GM18498 (cell line): Measurements from ENCODE around the gene CLIP1.
"Not testable (repeated sequence)": the region's sequence is repeated elsewhere in the genome, so short reads cannot be mapped to it uniquely, and the experiment has no call there.

ENCODE experiments used
- ATAC-seq: cut with Tn5 transposase; IDR thresholded peaks from one replicate; pipeline ENCODE4 v1.9.1; 2021; ENCODE audit warnings: mild to moderate bottlenecking, moderate library complexity; ENCODE audit not compliant: unreplicated experiment

CLIP1 gene

DNA sequence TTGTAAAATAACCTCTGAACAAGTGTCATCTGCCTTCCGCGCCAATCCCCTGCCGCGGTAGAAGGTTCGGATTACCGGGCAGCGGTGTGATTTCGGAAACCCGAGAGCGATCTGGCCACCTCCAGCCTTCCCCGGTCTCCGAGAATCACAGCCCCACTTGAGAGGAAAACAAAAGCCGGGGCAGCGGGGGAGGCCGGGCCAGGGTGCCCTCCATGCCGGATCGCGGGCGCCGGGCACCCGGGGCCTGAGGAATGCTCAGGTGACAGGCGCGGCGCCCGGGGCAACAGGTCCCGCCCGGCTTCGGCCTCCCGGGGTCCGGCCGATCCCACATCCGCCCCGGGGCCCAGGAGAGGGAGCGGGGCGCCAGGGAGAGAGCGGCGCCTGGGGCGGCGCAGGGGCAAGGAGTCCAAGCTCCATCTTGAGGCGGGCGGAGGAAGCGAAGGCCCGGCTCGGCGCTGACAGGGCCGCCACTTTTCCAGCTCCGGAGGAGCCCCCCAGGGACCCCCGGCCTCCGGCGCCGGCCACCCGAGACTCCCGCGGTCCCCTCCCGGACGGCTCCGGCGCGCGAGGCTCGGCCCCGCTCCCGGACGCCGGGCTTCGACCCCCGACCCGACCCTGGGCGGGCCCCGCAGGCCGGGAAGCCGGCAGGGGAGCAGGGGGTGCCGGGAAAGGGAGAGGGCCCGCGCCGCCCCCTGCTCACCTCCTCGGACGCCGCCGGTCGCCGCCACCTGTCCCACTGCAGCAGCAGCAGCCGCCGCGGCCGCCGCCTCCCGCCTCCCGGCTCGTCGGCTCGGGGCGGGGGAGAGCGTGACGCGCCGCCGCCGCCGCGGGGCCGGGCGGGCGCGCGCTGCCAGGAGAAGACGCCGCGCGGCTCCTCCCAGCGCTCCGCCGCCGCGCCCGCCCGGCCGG, at the start of gene CLIP1:
Gene CLIP1, minus strand, starts transcription at position 849 of the 909 bp plus-strand sequence. CDS start 42,217 bp downstream, outside the sequence.
- ATAC-seq = peak; percentile 70

DNA sequence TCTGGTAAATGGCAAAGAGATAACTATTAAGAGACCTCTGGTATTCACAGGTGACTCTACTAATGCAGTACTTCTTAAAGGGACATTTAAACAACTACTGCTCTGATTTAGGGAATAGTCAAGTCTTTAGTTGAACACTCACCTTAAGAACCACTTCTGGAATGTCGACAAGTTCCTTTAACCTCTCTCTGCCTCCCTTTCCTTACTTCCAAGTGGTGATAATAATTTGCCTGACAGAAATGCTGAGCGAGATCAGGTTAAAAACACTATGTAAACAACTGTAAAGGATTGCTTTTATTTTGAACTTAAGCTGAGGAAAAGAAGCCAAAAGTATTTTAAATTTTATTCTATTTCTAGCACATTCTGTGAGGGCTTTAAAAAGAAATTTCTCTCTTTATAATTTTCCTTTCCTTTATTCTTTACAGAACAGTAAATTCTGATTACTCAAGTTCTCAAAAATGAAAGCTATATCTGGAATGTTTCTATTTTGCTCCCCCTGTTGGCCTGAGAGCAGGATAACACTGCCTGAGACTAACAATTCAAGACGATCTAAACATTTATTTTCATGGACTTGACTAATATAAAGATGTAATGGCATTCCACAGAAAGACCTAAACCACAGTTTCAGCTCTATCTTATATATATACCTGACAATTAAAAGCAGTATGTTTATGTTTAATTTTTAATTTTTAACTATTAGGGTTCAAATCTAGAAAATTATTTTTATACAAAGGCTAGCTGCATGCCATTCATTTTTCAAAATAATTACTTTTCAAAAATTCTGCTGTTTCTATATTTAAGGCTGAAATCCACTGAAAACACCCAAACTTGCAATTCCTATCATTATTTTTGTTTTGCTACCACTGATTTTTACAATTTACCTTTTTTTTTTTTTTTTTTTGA, 49.1 kb upstream of the CLIP1 start:
- no peak for ATAC-seq

DNA sequence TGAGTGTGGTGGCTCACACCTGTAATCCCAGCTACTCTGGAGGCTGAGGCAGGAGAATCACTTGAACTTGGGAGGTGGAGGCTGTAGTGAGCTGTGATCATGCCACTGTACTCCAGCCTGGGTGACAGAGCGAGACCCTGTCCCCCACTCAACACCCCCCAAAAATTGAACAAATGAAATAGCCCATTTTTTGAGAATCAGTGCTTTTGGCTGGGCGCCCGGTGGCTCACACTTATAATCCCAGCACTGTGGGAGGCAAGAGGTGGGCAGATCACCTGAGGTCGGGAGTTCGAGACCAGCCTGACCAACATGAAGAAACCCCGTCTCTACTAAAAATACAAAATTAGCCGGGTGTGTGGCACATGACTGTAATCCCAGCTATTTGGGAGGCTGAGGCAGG, 48.1 kb upstream of the CLIP1 start:
- not testable (repeated sequence) for ATAC-seq

DNA sequence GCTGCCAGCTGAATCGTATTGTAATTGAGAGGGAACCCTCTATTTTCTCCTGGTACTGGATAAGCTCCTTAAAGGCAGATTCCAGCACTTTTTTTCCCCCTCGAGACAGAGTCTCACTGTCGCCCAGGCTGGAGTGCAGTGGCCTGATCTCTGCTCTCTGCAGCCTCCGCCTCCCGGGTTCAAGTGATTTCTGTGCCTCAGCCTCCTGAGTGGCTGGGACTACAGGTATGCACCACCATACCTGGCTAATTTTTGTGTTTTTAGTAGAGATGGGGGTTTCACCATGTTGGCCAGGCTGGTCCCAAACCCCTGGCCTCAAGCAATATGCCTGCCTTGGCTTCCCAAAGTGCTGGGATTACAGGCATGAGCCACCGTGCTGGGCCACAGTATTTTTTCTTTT, 47.4 kb upstream of the CLIP1 start:
- not testable (repeated sequence) for ATAC-seq

DNA sequence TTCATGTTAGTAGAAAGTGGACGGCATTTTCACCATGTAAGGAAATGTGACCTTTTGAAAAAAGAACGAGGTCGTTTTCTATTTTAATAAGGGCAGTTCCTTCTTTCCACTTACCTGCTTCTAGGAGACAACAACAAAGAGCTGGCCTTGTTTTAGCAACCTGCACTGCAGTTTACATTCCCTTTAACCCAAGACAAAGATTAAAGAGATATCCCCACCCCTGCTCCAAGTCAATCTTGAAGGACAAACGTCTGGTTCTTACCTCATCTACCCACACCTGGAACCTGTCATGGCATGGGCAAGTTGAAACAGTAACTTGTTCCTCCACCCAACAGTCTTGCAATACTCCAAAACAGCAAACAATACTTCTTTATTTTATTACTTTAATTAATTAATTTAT, 45.5 kb upstream of the CLIP1 start:
- ATAC-seq = no peak

DNA sequence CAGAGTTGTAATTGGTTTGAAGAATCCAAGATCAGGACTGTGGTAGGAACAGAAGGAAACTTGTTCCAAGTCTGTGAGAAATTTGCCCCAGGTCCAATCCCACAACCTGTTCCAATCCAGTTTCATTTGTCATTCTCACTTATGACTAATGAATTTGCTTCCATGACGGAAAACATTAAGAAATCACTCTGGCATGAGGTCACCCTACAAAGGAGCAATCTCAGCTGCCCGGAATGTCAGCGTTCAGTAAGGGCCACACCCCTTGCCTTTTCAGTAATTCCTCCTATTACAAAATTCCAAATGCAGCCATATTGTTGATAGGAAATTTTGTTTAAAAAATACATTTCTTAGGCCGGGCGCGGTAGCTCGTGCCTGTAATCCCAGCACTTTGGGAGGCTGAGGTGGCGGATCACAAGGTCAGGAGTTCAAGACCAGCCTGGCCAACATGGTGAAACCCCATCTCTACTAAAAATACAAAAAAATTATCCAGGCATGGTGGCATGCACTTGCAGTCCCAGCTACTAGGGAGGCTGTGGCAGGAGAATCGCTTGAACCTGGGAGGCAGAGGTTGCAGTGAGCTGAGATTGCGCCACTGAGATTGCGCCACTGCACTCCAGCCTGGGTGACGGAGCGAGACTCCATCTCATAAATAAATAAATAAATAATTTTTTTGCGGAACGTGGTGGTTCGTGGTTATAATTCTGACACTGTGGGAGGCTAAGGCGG, 42.0 kb upstream of the CLIP1 start:
- ATAC-seq = not testable (repeated sequence)

DNA sequence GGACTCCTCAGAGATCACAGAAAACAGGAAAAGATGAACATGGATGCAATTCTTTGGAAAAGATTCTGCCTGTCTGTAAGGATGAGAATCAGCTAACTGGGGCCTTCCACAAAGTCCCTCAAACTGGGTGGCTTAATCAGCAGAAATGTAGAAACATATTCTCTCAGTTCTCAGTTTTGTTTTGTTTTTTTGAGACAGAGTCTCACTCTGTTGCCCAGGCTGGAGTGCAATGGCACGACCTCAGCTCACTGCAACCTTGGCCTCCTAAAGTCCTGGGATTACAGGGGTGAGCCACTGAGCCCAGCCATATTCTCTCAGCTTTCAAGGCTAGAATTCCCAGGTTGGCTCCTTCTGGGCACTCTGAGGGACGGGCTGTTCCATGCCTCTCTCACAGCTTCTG, 38.2 kb upstream of the CLIP1 start:
- ATAC-seq = no peak

DNA sequence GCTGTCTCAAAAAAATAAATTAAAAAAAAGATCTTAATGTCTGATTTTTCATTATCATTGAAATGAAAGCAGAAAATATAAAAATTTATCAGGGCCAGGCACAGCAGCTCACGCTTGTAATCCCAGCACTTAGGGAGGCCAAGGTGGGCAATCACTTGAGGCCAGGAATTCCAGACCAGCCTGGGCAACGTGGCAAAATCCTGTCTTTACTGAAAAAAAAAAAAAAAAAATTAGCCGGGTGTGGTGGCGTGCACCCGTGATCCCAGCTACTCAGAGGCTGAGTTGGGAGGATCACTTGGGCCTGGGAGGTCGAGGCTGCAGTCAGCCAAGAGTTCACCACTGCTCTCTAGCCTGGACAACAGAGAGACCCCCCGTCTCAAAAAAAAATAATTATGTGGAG, 37.6 kb upstream of the CLIP1 start:
- no peak for ATAC-seq

DNA sequence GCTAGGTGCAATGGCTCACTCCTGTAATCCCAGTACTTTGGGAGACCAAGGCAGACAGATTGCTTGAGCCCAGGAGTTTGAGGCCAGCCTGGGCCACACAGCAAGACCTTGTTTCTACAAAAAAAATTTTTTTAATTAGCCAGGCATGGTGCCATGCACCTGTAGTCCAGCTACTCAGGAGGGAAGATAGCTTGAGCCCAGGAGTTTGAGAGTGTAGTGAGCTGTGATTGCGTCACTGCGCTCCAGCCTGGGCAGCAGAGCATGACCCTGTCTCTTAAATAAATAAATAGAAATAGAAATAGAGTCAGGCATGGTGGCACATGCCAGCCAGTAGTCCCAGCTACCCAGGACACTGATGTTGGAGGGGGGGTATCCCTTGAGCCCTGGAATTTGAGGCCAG, 36.7 kb upstream of the CLIP1 start:
- ATAC-seq = no peak

DNA sequence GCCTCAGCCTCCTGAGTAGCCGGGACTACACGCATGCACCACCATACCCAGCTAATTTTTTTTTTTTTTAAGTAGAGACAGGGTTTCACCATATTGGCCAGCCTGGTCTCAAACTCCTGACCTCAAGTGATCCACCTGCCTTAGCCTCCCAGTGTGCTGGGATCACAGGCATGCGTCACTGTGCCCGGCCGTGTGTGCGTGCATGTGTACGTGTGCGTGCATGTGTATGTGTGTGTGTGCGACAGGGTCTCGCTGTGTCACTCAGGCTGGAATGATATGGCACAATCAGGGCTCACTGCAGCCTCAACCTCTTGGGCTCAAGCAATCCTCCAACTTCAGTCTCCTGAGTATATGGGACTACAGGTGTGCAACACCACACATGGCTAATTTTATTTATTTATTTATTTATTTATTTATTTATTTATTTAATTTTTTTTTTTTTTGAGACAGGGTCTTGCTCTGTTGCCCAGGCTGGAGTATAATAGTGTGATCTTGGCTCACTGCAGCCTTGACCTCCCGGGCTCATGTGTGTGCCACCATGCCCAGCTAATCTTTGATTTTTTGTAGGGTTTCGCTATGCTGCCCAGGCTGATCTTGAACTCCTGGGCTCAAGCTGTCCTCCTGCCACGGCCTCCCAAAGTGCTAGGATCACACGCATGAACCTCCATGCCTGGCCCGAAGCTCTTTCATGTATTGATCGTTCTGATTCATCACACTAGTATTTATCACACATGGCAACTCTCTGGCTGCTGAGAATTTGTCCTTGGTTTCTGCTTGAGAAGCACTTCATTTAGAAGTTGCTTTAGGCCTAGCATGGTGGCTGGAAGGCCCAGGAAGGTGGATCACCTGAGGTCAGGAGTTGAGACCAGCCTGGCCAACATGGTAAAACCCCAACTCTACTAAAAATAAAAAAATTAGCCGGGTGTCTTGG, 35.9 kb upstream of the CLIP1 start:
- ATAC-seq = no peak

DNA sequence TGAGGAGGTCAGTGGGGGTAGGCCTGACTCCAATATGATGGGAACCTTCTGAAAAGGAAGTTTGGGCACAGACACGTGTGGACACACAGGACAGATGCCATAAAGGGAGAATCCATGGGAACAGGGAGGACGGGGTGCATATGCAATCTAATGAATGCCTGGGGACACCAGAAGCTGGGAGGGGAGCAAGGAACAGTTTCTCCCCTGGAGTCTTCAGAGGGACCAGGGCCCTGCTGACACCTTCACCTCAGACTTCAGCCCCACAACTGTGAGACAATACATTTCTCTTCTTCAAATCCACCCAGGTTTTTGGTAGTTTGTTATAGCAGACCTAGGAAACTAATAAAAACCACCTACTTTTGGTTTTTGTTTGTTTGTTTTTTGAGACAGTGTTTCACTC, 35.2 kb upstream of the CLIP1 start:
- ATAC-seq = no peak

DNA sequence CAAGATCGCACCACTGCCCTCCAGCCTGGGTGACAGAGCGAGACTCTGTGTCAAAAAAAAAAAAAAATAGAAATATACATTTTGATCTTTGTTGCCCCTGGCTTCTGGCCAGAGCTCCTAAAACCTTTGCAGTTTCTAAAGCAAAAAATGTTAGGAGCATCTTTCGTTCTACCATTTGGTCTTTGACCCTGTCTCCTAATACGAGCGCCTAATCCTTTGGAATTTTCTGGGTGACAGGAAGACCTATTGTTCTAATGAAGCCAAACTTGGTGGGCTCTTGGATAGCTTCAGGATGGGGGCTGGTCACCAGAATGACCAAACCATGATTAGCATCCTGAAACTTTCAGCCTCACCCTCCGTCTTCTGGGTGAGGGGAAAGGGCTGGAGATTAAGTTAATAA, 32.3 kb upstream of the CLIP1 start:
- ATAC-seq = no peak

DNA sequence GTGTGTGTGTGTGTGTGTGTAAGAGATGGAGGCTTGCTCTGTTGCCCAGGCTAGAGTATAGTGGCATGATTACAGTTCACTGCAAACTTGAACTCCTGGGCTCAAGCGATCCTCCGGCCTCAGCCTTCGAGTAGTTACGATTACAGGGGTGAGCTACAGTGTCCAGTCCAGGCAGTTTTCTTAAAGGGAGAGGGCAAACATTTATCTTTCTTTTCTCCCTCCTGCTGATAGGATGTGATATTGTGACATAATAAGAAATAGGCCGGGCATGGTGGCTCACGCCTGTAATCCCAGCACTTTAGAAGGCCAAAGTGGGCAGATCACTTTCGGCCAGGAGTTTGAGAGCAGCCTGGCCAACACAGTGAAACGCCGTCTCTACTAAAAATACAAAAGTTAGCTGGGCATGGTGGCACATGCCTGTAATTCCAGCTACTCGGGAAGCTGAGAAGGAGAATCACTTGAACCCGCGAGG, 31.8 kb upstream of the CLIP1 start:
- ATAC-seq = no peak

DNA sequence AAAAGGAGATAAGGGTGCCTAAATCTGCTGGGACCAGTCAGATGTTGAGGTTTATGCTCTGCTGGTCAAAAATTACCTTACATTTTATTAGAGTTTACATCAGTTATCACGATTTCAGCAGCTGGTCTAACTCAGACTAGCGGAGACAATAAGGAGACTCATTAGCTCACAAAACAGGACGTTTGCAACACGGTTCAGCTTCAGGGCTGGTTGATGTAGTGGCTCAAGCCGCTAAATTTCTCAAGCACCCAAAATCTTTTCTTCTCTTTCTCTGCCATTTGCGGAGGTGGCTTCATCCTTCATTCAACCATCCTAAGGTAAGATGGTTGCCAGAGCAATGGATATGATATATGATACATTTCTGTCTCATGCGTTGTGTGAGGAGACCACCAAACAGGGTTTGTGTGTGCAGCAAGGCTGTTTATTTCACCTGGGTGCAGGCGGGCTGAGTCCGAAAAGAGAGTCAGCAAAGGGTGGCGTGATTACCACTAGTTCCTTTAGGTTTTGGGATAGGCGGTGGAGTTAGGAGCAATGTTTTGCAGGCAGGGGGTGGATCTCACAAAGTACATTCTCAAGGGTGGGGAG, 30.3 kb upstream of the CLIP1 start:
- no peak for ATAC-seq

DNA sequence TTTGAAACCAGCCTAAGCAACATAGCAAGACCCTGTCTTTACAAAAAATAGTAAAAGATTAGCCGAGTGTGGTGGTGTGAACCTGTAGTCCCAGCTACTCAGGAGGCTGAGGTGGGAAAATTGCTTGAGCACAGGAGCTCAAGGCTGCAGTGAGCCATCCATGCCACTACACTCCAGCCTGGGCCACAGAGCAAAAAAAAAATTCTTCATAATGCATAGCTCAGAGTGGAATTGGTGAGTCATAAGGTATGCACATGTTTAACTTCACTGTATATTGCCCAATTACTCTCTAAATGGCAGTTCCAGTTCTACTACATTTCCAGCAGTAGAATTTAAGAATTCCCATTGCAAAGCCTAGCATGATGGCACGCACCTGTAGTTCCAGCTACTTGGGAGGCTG, 26.8 kb upstream of the CLIP1 start:
- no peak for ATAC-seq

DNA sequence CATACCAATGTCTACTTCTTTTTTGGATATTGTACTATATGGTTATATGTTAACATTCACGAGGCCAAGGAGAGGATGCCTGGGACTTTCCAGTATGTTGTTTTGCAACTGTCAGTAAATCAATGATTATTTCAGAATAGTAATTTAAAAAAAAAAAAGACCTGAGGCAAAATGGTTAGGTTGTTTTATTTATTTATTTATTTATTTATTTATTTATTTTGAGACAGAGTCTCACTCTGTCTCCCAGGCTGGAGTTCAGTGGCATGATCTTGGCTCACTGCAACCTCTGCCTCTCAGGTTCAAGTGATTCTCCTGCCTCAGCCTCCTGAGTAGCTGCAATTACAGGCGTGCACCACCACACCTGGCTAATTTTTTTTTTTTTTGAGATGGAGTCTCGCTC, 25.4 kb upstream of the CLIP1 start:
- ATAC-seq = not testable (repeated sequence)

DNA sequence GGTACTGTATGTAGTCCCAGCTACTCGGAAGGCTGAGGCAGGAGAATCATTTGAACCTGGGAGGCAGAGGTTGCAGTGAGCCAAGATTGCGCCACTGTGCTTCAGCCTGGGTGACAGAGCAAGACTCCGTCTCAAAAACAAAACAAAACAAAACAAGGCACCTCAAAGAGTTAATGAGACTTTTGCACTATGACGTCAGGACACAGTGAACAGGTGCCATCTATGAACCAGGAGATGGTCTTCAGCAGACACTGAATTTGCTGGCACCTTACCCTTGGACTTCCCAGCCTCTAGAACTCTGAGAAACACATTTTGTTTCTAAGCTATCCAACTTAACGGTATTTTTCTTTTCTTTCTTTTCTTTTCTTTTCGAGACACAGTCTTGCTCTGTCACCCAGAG, 23.9 kb upstream of the CLIP1 start:
- not testable (repeated sequence) for ATAC-seq

DNA sequence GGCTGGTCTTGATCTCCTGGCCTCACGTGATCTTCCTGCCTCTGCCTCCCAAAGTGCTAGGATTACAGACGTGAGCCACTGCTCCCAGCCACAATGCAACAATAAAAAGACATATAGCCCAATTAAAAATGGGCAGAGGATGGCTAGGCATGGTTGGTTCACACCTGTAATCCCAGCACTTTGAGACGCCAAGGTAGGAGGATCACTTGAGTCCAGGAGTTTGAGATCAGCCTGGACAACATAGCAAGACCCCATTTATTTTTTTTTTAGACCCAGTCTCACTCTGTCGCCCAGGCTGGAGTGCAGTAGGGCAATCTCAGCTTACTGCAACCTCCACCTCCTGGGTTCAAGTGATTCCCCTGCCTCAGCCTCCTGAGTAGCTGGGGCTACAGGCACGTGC, 21.6 kb upstream of the CLIP1 start:
- ATAC-seq = not testable (repeated sequence)

DNA sequence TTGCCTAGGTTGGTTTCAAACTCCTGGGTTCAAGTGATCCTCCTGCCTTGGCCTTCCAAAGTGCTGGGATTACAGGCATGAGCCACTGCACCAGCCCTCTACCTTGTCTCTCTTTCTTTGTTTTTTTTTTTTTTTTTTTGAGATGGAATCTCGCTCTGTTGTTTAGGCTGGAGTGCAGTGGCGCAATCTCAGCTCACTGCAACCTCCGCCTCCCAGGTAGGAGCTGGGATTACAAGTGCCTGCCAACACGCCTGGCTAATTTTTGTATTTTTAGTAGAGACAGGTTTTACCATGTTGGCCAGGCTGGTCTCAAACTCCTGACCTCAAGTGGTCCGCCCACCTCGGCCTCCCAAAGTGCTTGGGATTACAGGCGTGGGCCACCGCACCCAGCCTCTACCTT, 16.4 kb upstream of the CLIP1 start:
- not testable (repeated sequence) for ATAC-seq
